ENCODE measurements around the gene MFSD12.

MFSD12 gene

GRCh38 chr19:3557461-3558248, at the start of gene MFSD12:
MFSD12 (minus strand) TSS chr19:3557586; CDS start chr19:3557403, 183 bp downstream.
- DNase-seq: peak; percentile 91 to 94

- peak; percentile 43 to 46 for DNase-seq
Measured at GRCh38 chr19:3606690-3607289, 49.4 kb upstream of the MFSD12 start, which contains the start of gene TBXA2R. TBXA2R (minus strand) TSS chr19:3606875; CDS start chr19:3600634, 6,241 bp downstream.

DNA sequence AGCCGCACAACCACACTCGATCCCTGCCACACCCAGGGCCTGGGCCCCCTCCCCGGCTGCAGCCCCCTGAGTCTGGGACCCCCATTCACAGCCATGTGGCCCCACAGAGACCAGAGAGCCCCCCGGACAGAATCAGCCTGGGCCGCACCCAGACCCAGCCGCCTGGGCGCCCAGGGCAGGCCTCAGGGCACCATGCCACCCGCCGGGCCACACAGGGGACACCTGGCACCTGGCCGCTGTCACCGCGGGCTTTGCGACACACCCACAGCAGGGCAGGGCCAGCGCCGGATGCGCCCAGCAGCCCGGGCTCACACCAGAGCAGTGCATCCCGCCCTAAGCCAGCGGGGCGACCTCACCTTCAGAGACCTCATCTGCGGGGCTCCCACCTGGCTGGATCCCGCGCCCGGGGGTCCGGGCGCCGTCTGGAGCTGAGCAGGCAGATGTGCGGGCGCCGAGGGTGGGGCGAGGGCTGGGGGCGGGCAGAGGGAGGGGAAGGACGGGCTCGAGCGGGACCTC, 48.8 kb upstream of the MFSD12 start:
- no peak for DNase-seq

DNA sequence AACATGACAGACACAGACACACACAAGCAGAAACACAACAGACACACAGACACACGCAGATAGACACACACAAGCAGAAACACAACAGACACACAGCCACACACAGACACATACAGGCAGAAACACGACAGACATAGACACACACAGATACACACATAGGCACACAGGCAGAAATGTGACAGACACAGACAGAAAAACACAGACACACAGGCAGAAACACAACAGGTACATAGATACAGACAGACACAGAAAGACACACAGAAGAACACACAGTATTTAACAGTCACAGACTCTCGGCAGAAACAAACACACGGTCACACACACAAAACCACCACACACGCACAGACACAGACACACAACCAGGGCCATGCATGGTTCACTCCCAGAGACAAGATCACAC, 48.4 kb upstream of the MFSD12 start:
- no peak for DNase-seq

DNA sequence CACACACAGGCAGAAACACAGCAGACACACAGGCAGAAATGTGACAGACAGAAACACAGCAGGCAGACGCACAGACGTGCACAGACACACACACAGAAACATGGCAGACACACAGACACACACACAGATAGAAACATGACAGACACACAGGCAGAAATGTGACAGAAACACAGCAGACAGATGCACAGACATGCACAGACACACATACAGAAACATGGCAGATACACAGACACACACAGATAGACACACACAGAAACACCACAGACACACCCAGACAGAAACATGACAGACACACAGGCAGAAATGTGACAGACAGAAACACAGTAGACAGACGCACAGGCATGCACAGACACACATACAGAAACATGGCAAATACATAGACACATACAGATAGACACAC, 48.0 kb upstream of the MFSD12 start:
- no peak for DNase-seq

DNA sequence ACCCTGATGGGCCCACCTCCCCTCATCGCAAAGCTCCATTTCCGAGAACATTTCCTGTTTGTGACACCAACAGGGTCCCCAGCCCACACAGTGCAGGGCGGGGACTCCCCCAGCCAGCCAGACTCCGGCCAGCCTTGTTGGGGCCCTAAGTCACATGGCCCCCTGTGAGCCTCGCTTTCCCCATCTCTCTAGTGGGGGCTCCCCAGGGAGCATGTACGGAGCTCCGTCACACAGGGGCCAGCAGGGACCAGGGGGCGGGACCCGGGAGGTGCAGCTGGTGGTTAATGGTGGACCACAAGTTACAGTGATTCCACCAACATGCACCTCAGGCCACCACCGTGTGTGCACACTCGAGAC, 47.6 kb upstream of the MFSD12 start:
- DNase-seq: no peak

- no peak for DNase-seq
Measured at GRCh38 chr19:3604227-3604986, 47.0 kb upstream of the MFSD12 start.

DNA sequence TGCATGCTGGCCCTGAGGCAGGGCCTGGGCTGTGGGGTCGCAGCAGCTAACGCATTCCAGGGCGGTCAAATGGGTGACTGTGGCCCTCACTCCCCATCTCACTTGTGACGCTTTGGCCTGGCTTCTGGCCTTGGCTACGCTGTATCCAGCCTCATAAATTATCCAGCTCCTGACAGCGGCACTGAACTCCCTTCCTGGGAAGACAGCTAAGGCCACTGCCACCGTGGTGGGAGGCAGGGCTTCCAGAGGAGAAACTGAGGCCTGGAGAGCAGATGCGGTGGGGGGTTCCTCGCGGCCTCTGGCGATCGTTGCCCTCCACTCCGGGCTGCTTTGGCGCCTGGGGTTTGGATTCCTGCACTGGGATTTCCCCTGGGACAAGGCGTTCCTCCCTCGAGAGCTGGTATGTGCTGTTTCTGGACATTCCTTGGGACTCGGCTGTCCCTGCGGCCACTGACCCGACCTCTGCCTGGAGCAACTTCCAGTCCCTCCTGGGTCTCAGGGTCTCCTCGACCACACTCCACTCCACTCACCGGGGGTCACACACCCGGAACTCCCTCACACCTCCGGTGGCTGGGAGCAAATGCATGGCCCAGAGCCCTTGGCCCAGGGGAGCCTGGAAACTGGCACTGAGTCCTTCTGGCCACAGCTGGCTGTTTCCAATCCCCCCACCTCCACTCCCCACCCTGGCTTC, 45.9 kb upstream of the MFSD12 start:
- no peak for DNase-seq

- DNase-seq: no peak
Measured at GRCh38 chr19:3601021-3601420, 43.6 kb upstream of the MFSD12 start.

GRCh38 chr19:3599776-3600187, 42.4 kb upstream of the MFSD12 start:
- no peak for DNase-seq

GRCh38 chr19:3595521-3596061, 38.2 kb upstream of the MFSD12 start:
- no peak for DNase-seq

- DNase-seq: no peak
Measured at GRCh38 chr19:3593156-3593555, 35.8 kb upstream of the MFSD12 start.

DNA sequence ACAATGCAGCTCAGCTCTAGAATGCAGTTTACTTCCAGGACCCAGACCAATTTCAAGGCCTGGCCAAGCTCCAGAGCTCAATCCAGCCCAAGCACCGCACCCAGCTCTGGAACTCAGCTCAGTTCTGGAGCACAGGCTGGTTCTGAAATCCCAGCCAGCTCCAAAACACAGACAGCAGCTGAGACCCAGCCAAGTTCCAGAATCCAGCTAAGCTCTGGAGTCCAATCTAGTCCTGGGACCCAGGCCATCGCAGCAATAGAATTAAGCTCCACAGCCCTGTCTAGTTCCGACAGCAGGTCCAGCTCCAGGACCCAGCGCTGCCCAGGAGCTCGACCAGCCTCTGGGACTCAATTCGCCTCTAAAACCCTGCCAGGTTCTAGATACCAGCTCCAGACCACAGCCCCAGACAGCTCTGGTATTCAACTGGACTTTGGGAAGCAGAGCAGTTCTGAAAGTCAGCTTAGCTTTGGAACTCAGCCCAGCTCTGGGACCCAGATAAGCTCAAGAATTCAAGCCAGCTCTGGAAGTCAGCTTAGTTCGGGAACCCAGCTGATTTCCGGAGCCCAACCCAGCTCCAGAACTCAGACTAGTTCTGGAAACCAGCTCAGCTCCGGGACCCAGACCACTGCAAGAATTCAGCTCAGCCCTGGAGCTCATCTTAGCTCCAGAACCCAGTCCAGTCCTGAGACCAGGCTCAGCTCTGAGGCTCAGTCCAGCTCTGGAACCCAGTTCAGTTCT, 34.7 kb upstream of the MFSD12 start:
- DNase-seq: no peak

GRCh38 chr19:3590991-3591659, 33.7 kb upstream of the MFSD12 start:
- no peak for DNase-seq

DNA sequence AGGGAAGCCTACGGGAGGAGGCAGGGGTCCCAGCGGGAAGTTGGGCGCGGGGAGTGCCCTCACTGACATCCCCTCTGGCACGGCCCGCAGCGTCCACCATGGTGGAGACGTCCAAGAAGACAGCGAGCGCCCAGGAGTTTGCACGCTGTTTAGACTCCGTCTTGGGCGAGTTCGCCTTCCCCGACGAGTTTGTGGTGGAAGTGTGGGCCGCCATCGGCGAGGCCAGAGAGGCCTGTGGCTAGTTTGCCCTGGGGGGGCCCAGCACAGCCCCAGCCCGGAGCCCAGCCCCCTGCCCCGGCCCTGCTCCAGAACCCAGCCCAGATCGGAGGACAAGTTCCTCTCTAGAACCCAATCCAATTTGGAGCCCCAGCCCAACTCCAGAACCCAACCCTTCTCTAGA, 32.6 kb upstream of the MFSD12 start:
- no peak for DNase-seq

- DNase-seq: no peak
Measured at GRCh38 chr19:3589439-3589838, 32.1 kb upstream of the MFSD12 start.

DNA sequence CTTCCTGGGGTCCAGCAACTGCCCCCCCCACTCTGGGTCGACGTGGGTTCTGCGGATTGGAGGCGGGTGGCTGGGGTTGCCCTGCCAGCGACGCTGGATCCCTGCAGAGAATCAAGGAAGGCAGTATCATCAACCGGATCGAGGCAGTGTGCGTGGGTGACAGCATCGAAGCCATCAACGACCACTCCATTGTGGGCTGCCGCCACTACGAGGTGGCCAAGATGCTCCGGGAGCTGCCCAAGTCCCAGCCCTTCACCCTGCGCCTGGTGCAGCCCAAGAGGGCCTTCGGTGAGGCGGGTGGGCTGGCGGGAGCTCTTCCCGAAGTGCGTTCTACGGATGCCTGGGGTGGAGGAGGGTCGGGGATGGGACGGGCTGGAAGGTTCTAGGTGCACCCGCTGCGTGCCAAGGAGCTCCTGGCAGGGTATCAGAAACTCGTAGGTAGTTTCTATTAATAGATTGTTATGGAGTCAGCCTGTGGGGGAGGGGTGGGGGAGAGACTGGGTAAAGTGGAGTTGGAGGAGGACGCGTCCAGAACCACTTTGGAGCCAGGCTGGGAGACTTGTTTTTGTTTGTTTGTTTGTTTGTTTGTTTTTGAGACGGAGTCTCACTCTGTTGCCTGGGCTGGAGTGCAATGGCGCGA, 29.4 kb upstream of the MFSD12 start:
- DNase-seq: no peak

DNA sequence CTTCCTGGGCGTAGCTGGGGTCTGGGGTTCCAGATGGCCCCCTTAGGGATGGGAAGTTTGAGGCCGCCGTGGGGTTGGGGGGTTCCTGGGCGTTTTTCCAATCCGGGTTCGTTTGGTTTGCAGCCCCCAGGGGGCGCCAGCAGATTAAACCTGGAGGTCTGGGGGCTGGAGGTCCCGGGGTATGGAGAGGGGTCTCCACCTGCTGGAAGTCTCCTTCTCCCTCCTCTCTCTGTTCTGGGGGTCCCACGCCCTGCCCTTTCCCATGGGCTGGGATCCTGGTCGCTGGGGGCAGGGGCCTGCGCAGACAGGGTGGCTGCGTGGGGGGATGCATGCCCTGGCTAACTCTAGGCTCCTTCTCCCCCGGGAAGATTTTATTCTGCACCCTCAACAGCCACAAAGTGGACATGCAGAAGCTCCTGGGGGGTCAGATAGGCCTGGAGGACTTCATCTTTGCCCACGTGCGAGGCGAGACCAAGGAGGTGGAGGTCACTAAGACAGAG, 28.8 kb upstream of the MFSD12 start:
- DNase-seq: peak in 1 of 2 experiments; percentile 35

DNA sequence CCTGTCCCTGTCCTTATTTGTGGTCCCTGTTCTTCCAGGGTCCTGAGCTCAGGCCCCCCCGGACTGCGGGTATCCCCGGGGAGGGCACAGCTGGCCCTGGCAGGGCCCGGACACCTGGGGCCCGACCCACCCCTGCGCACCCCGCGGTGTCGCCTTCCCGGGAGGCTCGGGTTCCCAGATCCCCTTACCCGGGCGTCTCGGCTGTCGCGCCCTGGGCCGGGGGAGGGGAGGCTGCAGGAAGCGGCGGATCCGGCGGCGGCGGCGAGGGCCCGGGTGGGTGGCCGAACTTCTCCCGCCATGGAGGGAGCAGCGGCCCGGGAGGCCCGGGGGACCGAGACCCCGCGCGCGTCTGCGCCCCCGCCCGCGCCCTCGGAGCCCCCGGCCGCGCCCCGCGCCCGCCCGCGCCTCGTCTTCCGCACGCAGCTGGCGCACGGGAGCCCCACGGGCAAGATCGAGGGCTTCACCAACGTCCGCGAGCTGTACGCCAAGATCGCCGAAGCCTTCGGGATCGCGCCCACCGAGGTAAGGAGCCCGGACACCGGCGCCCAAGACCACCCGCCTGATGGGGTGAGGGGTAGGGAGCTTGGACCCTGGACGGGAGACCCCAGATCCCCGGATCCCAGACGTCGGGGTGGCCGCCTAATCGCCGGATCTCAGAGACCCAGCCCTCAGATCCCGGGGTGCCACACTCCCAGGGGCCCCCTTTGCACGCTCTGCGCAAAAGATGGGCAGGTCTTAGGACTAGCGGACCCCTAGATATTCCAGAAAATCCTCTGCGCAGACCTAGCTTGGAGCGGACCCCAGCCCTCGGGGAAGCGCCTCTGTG, 28.1 kb upstream of the MFSD12 start, which contains the start of gene GIPC3:
GIPC3 (plus strand) TSS at position 178 of the 826 bp plus-strand sequence; CDS start at position 298, 120 bp downstream.
- DNase-seq: no peak

Data from activated CD4-positive, alpha-beta T cell treated with anti-CD3 and anti-CD28 coated beads, Interleukin-2, amount 50 U/mL, for 4 hours (primary cell).